T47D (cell line): ENCODE results near the gene MAD1L1.

ENCODE experiments used
- DNase-seq, 2 experiments: peaks; one replicate each; pipeline versions ENCODE4 v3.0.0 to v3.0.0-alpha.2; 2011 to 2012; ENCODE audit warnings: low read depth in 1 of 2, low spot score in 1 of 2
- JUND ChIP-seq: IDR thresholded peaks from 2 replicates; pipeline ENCODE4 v1.6.1; 2012; ENCODE audit warnings: low read depth
- in situ Hi-C: cut with HindIII; loops from 2 replicates; pipeline ENCODE4 v1.10.0; 2016; ENCODE audit warnings: low sequenced_read_pairs, low pct_unique_long_range_greater_than_20kb

The MAD1L1 gene

GRCh38 chr7:2154831-2155230 is 77.9 kb downstream of the MAD1L1 start:
- no peak for TF ChIP-seq JUND
- DNase-seq: no peak
- in situ Hi-C loops: no loop called here

DNA sequence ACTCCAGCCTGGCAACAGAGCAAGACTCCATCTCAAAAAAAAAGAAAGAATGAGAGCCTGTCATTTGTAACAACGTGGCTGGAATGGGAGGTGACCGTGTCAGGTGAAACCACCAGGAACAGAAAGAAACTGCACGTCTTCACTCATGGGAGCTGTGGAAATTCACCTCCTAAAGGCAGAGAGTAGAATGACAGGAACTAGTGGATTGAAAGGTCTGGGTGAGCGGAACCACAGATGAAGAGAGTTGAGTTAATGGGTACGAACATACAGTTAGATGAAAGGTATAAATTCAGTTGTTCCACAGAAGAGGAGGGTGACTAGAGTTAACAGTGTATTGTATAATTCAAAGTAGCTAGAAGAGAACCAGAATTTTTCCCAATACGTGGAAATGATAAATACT is 78.6 kb downstream of the MAD1L1 start:
- TF ChIP-seq JUND: no peak
- peak in 1 of 2 experiments; percentile 51 for DNase-seq
- in situ Hi-C loops: no loop called here

DNA sequence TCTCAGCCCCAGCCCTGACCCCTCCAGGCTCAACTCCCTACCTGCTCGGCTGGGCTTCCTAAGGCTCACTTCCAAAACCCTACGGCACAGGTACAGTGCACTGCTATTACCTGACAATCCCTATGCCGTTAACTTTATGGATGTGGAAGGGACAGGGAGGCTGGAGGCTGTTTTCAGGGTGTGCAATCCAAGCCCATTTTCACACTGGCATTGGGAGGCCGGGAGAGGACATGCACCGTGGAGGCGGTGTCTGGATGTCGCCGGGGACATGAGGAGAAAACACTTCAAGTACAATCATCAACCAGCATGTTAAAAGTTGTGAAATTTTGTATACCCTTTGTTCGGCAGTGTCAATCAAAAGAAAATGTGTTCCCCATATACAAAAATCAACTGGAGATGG is 80.1 kb downstream of the MAD1L1 start:
- no peak for TF ChIP-seq JUND
- in situ Hi-C loops: no loop called here

DNA sequence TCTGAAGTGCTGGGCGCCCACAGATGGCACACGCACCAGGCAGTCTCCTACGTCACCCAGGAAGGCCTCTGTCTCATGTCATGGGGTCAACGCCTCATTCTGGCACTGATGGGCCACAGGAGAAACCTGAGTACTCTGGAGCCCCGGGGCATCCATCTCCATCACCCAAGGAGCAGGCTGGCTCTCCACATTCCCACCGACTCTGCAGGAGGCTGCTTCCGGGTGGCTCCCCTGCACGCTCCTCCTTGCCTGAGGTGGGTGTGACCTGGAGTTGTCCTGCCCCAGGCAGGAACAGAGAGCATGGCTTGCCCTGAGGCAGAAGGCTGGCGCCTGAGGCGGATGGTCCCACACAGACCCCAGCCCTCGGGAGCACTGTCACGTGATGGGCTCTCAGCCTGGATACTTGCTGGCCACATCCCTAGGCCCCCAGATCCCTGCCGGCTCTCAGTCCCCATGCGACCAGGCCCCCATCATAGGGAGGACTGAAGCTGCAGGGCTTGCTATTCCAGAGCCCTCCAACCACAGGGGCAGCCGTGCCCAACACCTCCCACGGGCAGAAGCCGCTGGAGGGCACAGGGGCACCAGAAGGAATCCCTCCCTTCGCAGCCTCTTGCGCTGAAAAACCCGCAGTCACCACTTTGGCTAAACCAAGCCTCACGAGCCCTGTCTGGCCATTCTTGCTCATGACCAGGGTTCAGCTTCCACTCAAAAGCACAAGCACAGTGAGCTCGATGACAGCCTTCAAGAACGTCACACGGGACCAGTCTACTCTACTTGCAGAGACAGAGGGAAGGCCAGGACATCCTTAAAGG is 80.7 kb downstream of the MAD1L1 start:
- in situ Hi-C loops: no loop called here
- TF ChIP-seq JUND: no peak
- no peak for DNase-seq

More for the DNA sequence above, 80.1 kb downstream of the MAD1L1 start:
- no peak for DNase-seq

DNA sequence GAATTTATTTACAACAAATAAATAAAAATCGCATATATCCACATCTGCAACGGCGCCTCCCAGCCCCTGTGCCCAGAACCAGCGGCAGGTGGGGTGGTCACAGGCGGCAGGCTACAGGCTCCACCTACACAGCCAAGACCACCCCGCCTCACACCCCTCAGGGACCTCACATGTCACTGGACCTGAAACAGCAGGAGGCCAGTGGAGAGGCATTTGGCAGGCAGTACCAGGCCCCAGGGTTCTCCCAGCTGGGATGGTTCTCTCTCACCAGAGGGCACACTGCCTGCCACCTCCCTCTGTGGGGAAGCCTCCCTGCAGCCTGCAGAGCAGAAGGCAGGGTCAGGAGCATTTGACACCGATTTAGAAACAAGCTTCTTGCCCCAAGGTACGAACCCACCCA is 81.5 kb downstream of the MAD1L1 start:
- in situ Hi-C loops: no loop called here
- TF ChIP-seq JUND: no peak
- DNase-seq: no peak

DNA sequence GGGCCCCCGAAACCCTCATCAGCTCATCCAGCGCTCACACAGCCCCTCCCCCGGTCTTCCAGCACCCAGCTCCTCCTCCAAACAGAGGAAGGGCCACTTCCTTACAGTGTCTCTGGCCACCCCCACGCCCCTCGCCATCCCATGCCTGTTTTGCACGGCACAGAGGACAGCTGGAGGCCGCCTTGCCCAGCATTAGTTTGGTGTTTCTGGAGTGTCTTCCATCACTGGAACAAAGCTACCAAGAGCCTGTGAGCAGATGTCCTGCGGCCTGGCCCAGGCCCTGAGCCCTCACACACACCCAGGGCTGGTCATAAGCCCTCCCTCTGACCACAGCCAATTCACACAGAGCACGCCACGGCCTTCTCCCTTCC is 82.3 kb downstream of the MAD1L1 start:
- DNase-seq: no peak
- in situ Hi-C loops: no loop called here
- no peak for TF ChIP-seq JUND

DNA sequence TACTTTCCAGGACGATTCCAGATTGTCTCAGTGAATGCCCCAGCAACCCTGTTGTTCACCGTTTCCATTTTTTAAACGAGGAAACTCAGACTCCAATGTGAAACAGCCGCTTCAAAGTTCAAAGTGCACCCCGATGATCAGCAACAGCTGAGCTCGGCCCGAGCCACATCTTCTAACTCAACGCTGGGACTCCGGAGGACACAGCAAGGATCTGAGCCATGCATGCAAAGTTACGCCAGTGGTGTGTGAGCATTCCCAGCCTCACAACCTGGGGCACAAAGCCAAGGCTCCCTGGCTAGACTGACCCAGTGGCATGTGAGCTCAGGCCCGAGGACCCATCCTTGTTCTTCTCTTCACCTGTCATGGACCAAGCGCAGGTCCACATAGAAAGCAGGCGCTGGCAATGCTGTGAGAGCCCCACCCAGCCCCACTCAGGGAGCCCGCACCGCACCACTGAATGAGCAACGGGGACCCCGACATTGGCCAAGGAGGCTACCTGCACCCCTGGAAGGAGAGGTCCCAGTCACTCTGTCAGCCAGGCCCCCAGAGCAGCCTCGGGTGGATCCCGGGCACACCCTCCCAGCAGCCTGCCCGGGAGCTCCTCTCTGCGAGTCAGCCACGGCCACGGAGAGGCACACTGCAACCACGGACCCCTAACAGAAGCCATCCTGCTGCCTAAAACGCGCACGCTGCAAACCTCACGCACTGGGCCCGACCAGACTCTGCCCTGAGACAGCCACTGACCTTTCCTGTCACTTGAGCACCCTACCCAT is 82.9 kb downstream of the MAD1L1 start:
- TF ChIP-seq JUND: no peak
- no peak for DNase-seq
- in situ Hi-C loops: no loop called here

- DNase-seq: no peak
- in situ Hi-C loops: no loop called here
- no peak for TF ChIP-seq JUND
Measured at GRCh38 chr7:2148814-2149213, 83.9 kb downstream of the MAD1L1 start.

GRCh38 chr7:2148189-2148588 is 84.6 kb downstream of the MAD1L1 start:
- in situ Hi-C loops: no loop called here
- no peak for TF ChIP-seq JUND
- no peak for DNase-seq

- TF ChIP-seq JUND: no peak
- DNase-seq: no peak
- in situ Hi-C loops: no loop called here
Measured at GRCh38 chr7:2146676-2147472, 85.9 kb downstream of the MAD1L1 start.

DNA sequence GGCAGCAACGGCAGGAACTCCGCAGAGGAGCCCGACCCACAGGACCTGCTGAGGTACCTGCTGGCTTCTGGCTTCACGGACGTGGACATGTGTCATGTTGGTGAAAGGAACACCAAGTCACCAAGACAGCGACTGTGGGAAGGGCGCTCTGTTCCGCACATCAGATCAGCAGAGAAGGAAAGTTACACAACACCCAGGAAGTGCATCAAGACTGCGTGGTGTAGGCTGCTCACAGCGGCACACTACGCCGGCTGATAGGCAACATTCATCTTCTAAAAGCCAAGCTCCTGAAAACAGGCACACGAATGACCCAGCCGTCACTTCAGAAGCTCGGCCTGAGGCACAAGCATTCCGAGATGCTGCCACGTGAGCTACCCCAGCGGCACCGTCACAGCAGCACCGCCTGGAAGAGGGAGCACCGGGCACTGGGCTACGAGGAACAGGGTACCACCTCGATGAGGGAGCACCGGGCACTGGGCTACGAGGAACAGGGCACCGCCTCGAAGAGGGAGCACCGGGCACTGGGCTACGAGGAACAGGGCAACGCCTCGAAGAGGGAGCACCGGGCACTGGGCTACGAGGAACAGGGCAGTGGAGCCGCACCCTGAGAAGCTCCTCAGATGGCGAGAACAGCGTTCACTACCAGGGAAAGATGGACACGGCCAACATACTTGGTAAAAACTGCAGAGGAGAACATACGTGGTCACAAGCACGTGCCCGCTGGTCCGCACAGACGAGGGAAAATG is 86.7 kb downstream of the MAD1L1 start:
- in situ Hi-C loops: no loop called here
- no peak for DNase-seq
- no peak for TF ChIP-seq JUND

GRCh38 chr7:2144926-2145325 is 87.8 kb downstream of the MAD1L1 start:
- TF ChIP-seq JUND: no peak
- in situ Hi-C loops: no loop called here
- no peak for DNase-seq
